ENCODE results near the gene DUSP11. TPM values are rescaled to one million over a fixed set of nuclear protein-coding genes. Genes with fewer than 3 reads are reported as not detected.

DUSP11 gene
- total and polyA plus RNA-seq, 2 of the 13 experiments (the other 11 are each of a cell fraction or from before 2014, with no cell fraction given): 30.5 to 36.2 TPM

GRCh38 chr2:73828818-73829570, 49.1 kb upstream of the DUSP11 start, which contains the start of gene STAMBP (continued):
- TF ChIP-seq ZNF350 (CRISPR knock-in tag; IDR thresholded peaks at IDR 0.05; ENCODE audit: borderline replicate concordance, low read depth) (peak; percentile 94; the same call in 1 of the 2 replicates), KLF11 (CRISPR knock-in tag; IDR thresholded peaks at IDR 0.05) (no peak), CHCHD3 (CRISPR knock-in tag; IDR thresholded peaks at IDR 0.05) (no peak), ZBTB26 (CRISPR knock-in tag; IDR thresholded peaks at IDR 0.05; ENCODE audit: borderline replicate concordance) (peak; percentile 71; the same call in 1 of the 2 replicates), ARNT2 (CRISPR knock-in tag; IDR thresholded peaks at IDR 0.05; ENCODE audit: low read depth) (peak; percentile 84), SCMH1 (CRISPR knock-in tag; IDR thresholded peaks at IDR 0.05; ENCODE audit: borderline replicate concordance) (no peak), HNRNPUL1 (IDR thresholded peaks at IDR 0.05; ENCODE audit: low read depth, low read length) (no peak), SP1 (IDR thresholded peaks at IDR 0.05) (no peak), SP1 (CRISPR knock-in tag; IDR thresholded peaks at IDR 0.05) (peak; percentile 95), ZNF138 (CRISPR knock-in tag; IDR thresholded peaks at IDR 0.05; ENCODE audit: low read depth) (peak; percentile 85; the same call in 1 of the 2 replicates), ZNF446 (CRISPR knock-in tag; IDR thresholded peaks at IDR 0.05) (peak; percentile 43; the same call in 1 of the 2 replicates), NFRKB (IDR thresholded peaks at IDR 0.05) (no peak), POLR2A (IDR thresholded peaks at IDR 0.05; ENCODE audit: insufficient read depth in 1 of 2, low read depth in 2 of 2, low read length in 2 of 2) (peak; percentile 76 to 96), RBAK (CRISPR knock-in tag; IDR thresholded peaks at IDR 0.05) (no peak), ZMYM2 (CRISPR knock-in tag; IDR thresholded peaks at IDR 0.05) (no peak), NFE2 (CRISPR knock-in tag; IDR thresholded peaks at IDR 0.05) (no peak), ZNF607 (CRISPR knock-in tag; IDR thresholded peaks at IDR 0.05; ENCODE audit: borderline replicate concordance) (peak; percentile 93), SAP130 (CRISPR knock-in tag; IDR thresholded peaks at IDR 0.05; ENCODE audit: low read depth) (peak; percentile 96), DRAP1 (CRISPR knock-in tag; IDR thresholded peaks at IDR 0.05) (peak; percentile 68; the same call in 1 of the 2 replicates), RBM39 (IDR thresholded peaks at IDR 0.05; ENCODE audit: low read depth, low read length, poor library complexity, severe bottlenecking) (peak; percentile 87), PITX1 (CRISPR knock-in tag; IDR thresholded peaks at IDR 0.05) (peak; percentile 72), ETV5 (CRISPR knock-in tag; IDR thresholded peaks at IDR 0.05; ENCODE audit: borderline replicate concordance) (peak; percentile 73), ZNF17 (CRISPR knock-in tag; IDR thresholded peaks at IDR 0.05) (no peak), ZC3H13 (CRISPR knock-in tag; IDR thresholded peaks at IDR 0.05) (no peak), NCOA2 (CRISPR knock-in tag; IDR thresholded peaks at IDR 0.05) (0 out of 2 replicates have a peak, but pooled peaks have one; percentile 15), FOXP1 (IDR thresholded peaks at IDR 0.05) (no peak), FOXP1 (CRISPR knock-in tag; IDR thresholded peaks at IDR 0.05) (no peak), KLF16 (CRISPR knock-in tag; IDR thresholded peaks at IDR 0.05) (peak in 1 of 2 experiments; percentile 34; a peak in 1 of 4 replicates), IRF1 (CRISPR knock-in tag; IDR thresholded peaks at IDR 0.05; ENCODE audit: low read depth) (no peak), WIZ (CRISPR knock-in tag; IDR thresholded peaks at IDR 0.05) (peak; percentile 51; the same call in 1 of the 2 replicates), ERF (CRISPR knock-in tag; IDR thresholded peaks at IDR 0.05) (peak; percentile 40; the same call in 1 of the 2 replicates), ZNF580 (CRISPR knock-in tag; IDR thresholded peaks at IDR 0.05; ENCODE audit: borderline replicate concordance, low read depth) (peak; percentile 52; the same call in 1 of the 2 replicates)
